HG03378 (cell line): Measurements from ENCODE around the gene CTSZ.

ENCODE experiments used
- ATAC-seq: cut with Tn5 transposase; IDR thresholded peaks from one replicate; pipeline ENCODE4 v1.9.1; 2021; ENCODE audit warnings: mild to moderate bottlenecking, moderate library complexity; ENCODE audit not compliant: unreplicated experiment

CTSZ gene

GRCh38 chr20:59032023-59032712 is 25.1 kb upstream of the CTSZ start, which contains the start of gene ATP5F1E:
Gene ATP5F1E (minus strand): TSS chr20:59032335. CDS start chr20:59032251, 84 bp downstream.
- ATAC-seq, result peak; percentile 79

- no peak for ATAC-seq
Observed at GRCh38 chr20:59031564-59032022, 24.5 kb upstream of the CTSZ start.

GRCh38 chr20:59030911-59031563 is 24.0 kb upstream of the CTSZ start:
- ATAC-seq, result no peak

- ATAC-seq, result no peak
Observed at GRCh38 chr20:59028812-59029211, 21.8 kb upstream of the CTSZ start.

- no peak for ATAC-seq
Observed at GRCh38 chr20:59027741-59028320, 20.8 kb upstream of the CTSZ start.

GRCh38 chr20:59026904-59027740 is 20.1 kb upstream of the CTSZ start:
- no peak for ATAC-seq

- ATAC-seq, result no peak
Observed at GRCh38 chr20:59025511-59025910, 18.5 kb upstream of the CTSZ start.

GRCh38 chr20:59025086-59025485 is 18.0 kb upstream of the CTSZ start:
- no peak for ATAC-seq

- no peak for ATAC-seq
Observed at GRCh38 chr20:59024111-59024530, 17.1 kb upstream of the CTSZ start.

- ATAC-seq, result no peak
Observed at GRCh38 chr20:59023616-59024015, 16.6 kb upstream of the CTSZ start.

- ATAC-seq, result no peak
Observed at GRCh38 chr20:59022754-59023153, 15.7 kb upstream of the CTSZ start.

- ATAC-seq, result no peak
Observed at GRCh38 chr20:59020938-59021551, 14.0 kb upstream of the CTSZ start.

GRCh38 chr20:59019217-59019616 is 12.2 kb upstream of the CTSZ start, which contains the start of gene TUBB1:
Gene TUBB1 (plus strand): TSS chr20:59019429. CDS start chr20:59019523, 94 bp downstream.
- ATAC-seq, result no peak

- no peak for ATAC-seq
Observed at GRCh38 chr20:59018817-59019216, 11.8 kb upstream of the CTSZ start.

GRCh38 chr20:59017493-59018231 is 10.6 kb upstream of the CTSZ start:
- no peak for ATAC-seq

GRCh38 chr20:59016795-59017492 is 9.9 kb upstream of the CTSZ start:
- no peak for ATAC-seq

- ATAC-seq, result no peak
Observed at GRCh38 chr20:59015812-59016711, 9.0 kb upstream of the CTSZ start.

GRCh38 chr20:59015411-59015810 is 8.4 kb upstream of the CTSZ start:
- no peak for ATAC-seq
